KOPT-K1 (cell line): ENCODE data around the gene SERTAD3.

ENCODE experiments used
- H3K27ac ChIP-seq: fragments of 200-600 bp; sonication (generic); 2 replicates; pipeline ENCODE4 v1.5.1; 2016; ENCODE audit warnings: antibody characterized with exemption, mild to moderate bottlenecking, low read depth, low read length; ENCODE audit not compliant: poor library complexity, severe bottlenecking
- H3K36me3 ChIP-seq: fragments of 200-600 bp; sonication (generic); 2 replicates; pipeline ENCODE4 v1.5.1; 2017; ENCODE audit warnings: antibody characterized with exemption, mild to moderate bottlenecking, low read length, moderate library complexity; ENCODE audit not compliant: insufficient read depth
- H3K9me3 ChIP-seq: fragments of 200-600 bp; sonication (generic); 2 replicates; pipeline ENCODE4 v1.5.1; 2017; ENCODE audit warnings: antibody characterized with exemption, low read length, mild to moderate bottlenecking; ENCODE audit not compliant: insufficient read depth, poor library complexity, severe bottlenecking

The SERTAD3 gene

GRCh38 chr19:40423938-40424337, 20.2 kb downstream of the SERTAD3 start:
- Histone ChIP-seq H3K27ac (no peak overlapping the region), H3K9me3 (no peaks in the 10 kb centered on the region), H3K36me3 (no peaks in the 10 kb centered on the region)

GRCh38 chr19:40422748-40423566, 21.2 kb downstream of the SERTAD3 start:
- no peaks in the 10 kb centered on the region for H3K9me3 ChIP-seq
- H3K36me3 ChIP-seq: no peaks in the 10 kb centered on the region
- no peak overlapping the region for H3K27ac ChIP-seq

- Histone ChIP-seq H3K36me3 (no peaks in the 10 kb centered on the region), H3K9me3 (no peaks in the 10 kb centered on the region), H3K27ac (no peak overlapping the region)
Measured at GRCh38 chr19:40421993-40422747, 22.0 kb downstream of the SERTAD3 start.

- Histone ChIP-seq H3K9me3 (no peaks in the 10 kb centered on the region), H3K27ac (peak overlapping the region; percentile 72)
Measured at GRCh38 chr19:40420766-40421765, 23.1 kb downstream of the SERTAD3 start.

GRCh38 chr19:40420451-40420765, 23.7 kb downstream of the SERTAD3 start:
- H3K36me3 ChIP-seq: no peaks in the 10 kb centered on the region
- peak overlapping the region; percentile 72 for H3K27ac ChIP-seq
- H3K9me3 ChIP-seq: no peaks in the 10 kb centered on the region

More at GRCh38 chr19:40420766-40421765, 23.1 kb downstream of the SERTAD3 start:
- no peaks in the 10 kb centered on the region for H3K36me3 ChIP-seq

- no peaks in the 10 kb centered on the region for H3K9me3 ChIP-seq
- H3K36me3 ChIP-seq: no peaks in the 10 kb centered on the region
- H3K27ac ChIP-seq: no peak overlapping the region
Measured at GRCh38 chr19:40419780-40420179, 24.4 kb downstream of the SERTAD3 start.

GRCh38 chr19:40419066-40419612, 25.0 kb downstream of the SERTAD3 start:
- Histone ChIP-seq H3K36me3 (no peaks in the 10 kb centered on the region), H3K9me3 (no peaks in the 10 kb centered on the region), H3K27ac (no peak overlapping the region)

- no peak overlapping the region for H3K27ac ChIP-seq
- H3K9me3 ChIP-seq: no peaks in the 10 kb centered on the region
- no peaks in the 10 kb centered on the region for H3K36me3 ChIP-seq
Measured at GRCh38 chr19:40418040-40418439, 26.1 kb downstream of the SERTAD3 start.

GRCh38 chr19:40417643-40417981, 26.5 kb downstream of the SERTAD3 start:
- H3K36me3 ChIP-seq: no peaks in the 10 kb centered on the region
- H3K27ac ChIP-seq: no peak overlapping the region
- H3K9me3 ChIP-seq: no peaks in the 10 kb centered on the region

GRCh38 chr19:40416918-40417642, 27.1 kb downstream of the SERTAD3 start:
- no peaks in the 10 kb centered on the region for H3K9me3 ChIP-seq
- H3K36me3 ChIP-seq: no peaks in the 10 kb centered on the region
- H3K27ac ChIP-seq: no peak overlapping the region

- H3K27ac ChIP-seq: no peak overlapping the region
- H3K9me3 ChIP-seq: no peaks in the 10 kb centered on the region
- H3K36me3 ChIP-seq: no peaks in the 10 kb centered on the region
Measured at GRCh38 chr19:40415768-40416167, 28.4 kb downstream of the SERTAD3 start.

- Histone ChIP-seq H3K27ac (no peak overlapping the region), H3K36me3 (no peaks in the 10 kb centered on the region), H3K9me3 (no peaks in the 10 kb centered on the region)
Measured at GRCh38 chr19:40414542-40415535, 29.3 kb downstream of the SERTAD3 start.

GRCh38 chr19:40413291-40413845, 30.8 kb downstream of the SERTAD3 start, which contains the start of gene PRX:
PRX (minus strand) TSS chr19:40413378; CDS start chr19:40407932, 5,446 bp downstream.
- no peaks in the 10 kb centered on the region for H3K36me3 ChIP-seq
- no peaks in the 10 kb centered on the region for H3K9me3 ChIP-seq
- H3K27ac ChIP-seq: no peak within 1 kb of the TSS
